Panc1 (cell line): Measurements from ENCODE around the gene SART3. TPM values are rescaled to one million over a fixed set of nuclear protein-coding genes. Genes with fewer than 3 reads are reported as not detected.
"Not testable (repeated sequence)": the region's sequence is repeated elsewhere in the genome, so short reads cannot be mapped to it uniquely, and the experiment has no call there.

Source experiments
- ATAC-seq: fragments of 200-7000 bp; cut with Tn5 transposase; 2 replicates; pipeline ENCODE4 v1.9.1; 2020; ENCODE audit warnings: mild to moderate bottlenecking, moderate library complexity
- BruUV-seq: library from RNA; stranded (reverse); fragments of 400-500 nt; replicated peaks from 2 replicates; lab custom pipeline; 2021; lab: Mats Ljungman, UMichigan
- CTCF ChIA-PET: fragments of 300-600 bp; sonication (Branson Sonifier 250); formaldehyde crosslinking; loops from one replicate; lab custom pipeline; 2022; ENCODE audit warnings: antibody characterized with exemption; lab: Charles Lee
- POLR2A ChIA-PET: fragments of 300-600 bp; sonication (Branson Sonifier 250); formaldehyde crosslinking; loops from one replicate; lab custom pipeline; 2022; ENCODE audit warnings: antibody characterized with exemption; lab: Charles Lee
- DNase-seq: peaks from one replicate; pipeline ENCODE4 v3.0.0-alpha.2; 2010; ENCODE audit warnings: low read depth, low spot score
- H3K27ac ChIP-seq: 2 replicates; pipeline ENCODE4 v1.5.1; 2011; ENCODE audit warnings: mild to moderate bottlenecking, low read length, inconsistent platforms
- H3K27me3 ChIP-seq: fragments of 200-500 bp; sonication (Bioruptor generic); 2 replicates; pipeline ENCODE4 v1.6.0; 2014; ENCODE audit warnings: low read length, inconsistent platforms; ENCODE audit not compliant: control insufficient read depth, insufficient read depth
- H3K36me3 ChIP-seq: fragments of 200-500 bp; sonication (Bioruptor generic); 2 replicates; pipeline ENCODE4 v1.5.1; 2014; ENCODE audit warnings: inconsistent platforms, mild to moderate bottlenecking, low read length, moderate library complexity; ENCODE audit not compliant: control insufficient read depth, insufficient read depth
- H3K4me1 ChIP-seq: 2 replicates; pipeline ENCODE4 v1.5.1; 2011; ENCODE audit warnings: inconsistent platforms, mild to moderate bottlenecking, low read length, moderate library complexity; ENCODE audit not compliant: control insufficient read depth, insufficient read depth
- H3K4me3 ChIP-seq, 2 experiments: 2 replicates each; pipeline ENCODE4 v1.5.1; 2011 to 2012; ENCODE audit warnings: low read depth in 2 of 2, low read length in 2 of 2, mild to moderate bottlenecking in 2 of 2, inconsistent platforms in 1 of 2, moderate library complexity in 1 of 2
- H3K9me3 ChIP-seq: fragments of 200-500 bp; sonication (Bioruptor generic); 2 replicates; pipeline ENCODE4 v1.5.1; 2014; ENCODE audit warnings: low read depth, mild to moderate bottlenecking, inconsistent platforms, low read length, moderate library complexity; ENCODE audit not compliant: control insufficient read depth, insufficient read depth
- POLR2AphosphoS5 ChIP-seq: IDR thresholded peaks from 2 replicates; pipeline ENCODE4 v1.6.1; 2012; ENCODE audit warnings: mild to moderate bottlenecking, low read depth, low read length, moderate library complexity
- SIN3A ChIP-seq: IDR thresholded peaks from 2 replicates; pipeline ENCODE4 v1.6.1; 2012; ENCODE audit warnings: low read depth, mild to moderate bottlenecking, low read length, moderate library complexity, borderline replicate concordance; ENCODE audit not compliant: insufficient read depth
- TCF7L2 ChIP-seq: IDR thresholded peaks from 2 replicates; pipeline ENCODE4 v1.6.1; 2011; ENCODE audit warnings: mild to moderate bottlenecking, low read depth, low read length, inconsistent platforms
- in situ Hi-C: cut with HindIII; loops from 2 replicates; pipeline ENCODE4 v1.10.0; 2016; ENCODE audit warnings: low sequenced_read_pairs, low pct_unique_long_range_greater_than_20kb
- intact Hi-C: fragments of 100-400 bp; cut with micrococcal nuclease; formaldehyde crosslinking; loops from one replicate; pipeline ENCODE4 v1.10.0; 2022; ENCODE audit not compliant: unreplicated experiment
- total RNA-seq: library from RNA; stranded (reverse); gene quantifications from one replicate; pipeline ENCODE4 v1.2.1, GENCODE V29; 2021; ENCODE audit not compliant: unreplicated experiment
- TF ChIP-seq, protein P1 (sequence below): fragments of 450-650 bp; IDR thresholded peaks from 2 replicates; pipeline ENCODE4 v1.5.1; 2017; ENCODE audit warnings: mild to moderate bottlenecking
- TF ChIP-seq, protein P2 (sequence below), 2 experiments: IDR thresholded peaks; 2 replicates each; pipeline ENCODE4 v1.6.1; 2011 to 2012; ENCODE audit warnings: low read depth in 2 of 2, control low read depth in 1 of 2, low read length in 1 of 2, mild to moderate bottlenecking in 1 of 2, moderate library complexity in 1 of 2; ENCODE audit not compliant: insufficient read depth in 1 of 2

The SART3 gene
- total RNA-seq, 1 experiment from 2014 or later = 55.9 TPM

DNA sequence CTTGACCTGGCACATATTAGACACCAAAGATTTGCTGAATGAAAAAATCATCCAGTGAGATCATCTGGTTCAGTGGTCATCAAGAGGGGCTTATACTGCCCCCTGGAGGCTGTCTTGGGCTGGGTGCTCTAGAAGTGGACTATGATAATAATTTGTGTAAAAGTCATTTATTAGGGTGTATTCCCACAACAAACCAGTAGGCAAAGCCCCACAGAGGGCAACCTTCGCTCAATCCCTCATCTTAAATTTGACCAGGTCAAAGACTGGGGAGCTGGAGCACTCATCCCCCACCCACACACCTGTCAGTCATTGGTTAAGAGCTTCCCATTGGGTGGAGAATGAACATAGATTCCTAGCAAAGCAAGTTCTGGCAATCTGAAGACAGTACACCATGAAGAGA lies 65.9 kb downstream of the SART3 start:
- no TSS peak for BruUV-seq
- ChIA-PET POLR2A (no interaction called here), CTCF (interaction anchor here (0.6 kb wide), 2 partner anchors 38 to 215 kb away, joined by 3 to 9 read pairs; no protein-coding TSS in a partner anchor)
- Histone ChIP-seq H3K4me3 (no peak overlapping the region), H3K27ac (no peak overlapping the region), H3K4me1 (peaks cover 3% of the 10 kb centered on the region; the same call in 1 of the 2 replicates), H3K27me3 (no peaks in the 10 kb centered on the region; the same call in 1 of the 2 replicates), H3K36me3 (no peaks in the 10 kb centered on the region), H3K9me3 (no peaks in the 10 kb centered on the region)
- ATAC-seq = no peak
- no peak for TF ChIP-seq POLR2AphosphoS5
- no peak for TF ChIP-seq SIN3A
- TF ChIP-seq, protein P1, sequence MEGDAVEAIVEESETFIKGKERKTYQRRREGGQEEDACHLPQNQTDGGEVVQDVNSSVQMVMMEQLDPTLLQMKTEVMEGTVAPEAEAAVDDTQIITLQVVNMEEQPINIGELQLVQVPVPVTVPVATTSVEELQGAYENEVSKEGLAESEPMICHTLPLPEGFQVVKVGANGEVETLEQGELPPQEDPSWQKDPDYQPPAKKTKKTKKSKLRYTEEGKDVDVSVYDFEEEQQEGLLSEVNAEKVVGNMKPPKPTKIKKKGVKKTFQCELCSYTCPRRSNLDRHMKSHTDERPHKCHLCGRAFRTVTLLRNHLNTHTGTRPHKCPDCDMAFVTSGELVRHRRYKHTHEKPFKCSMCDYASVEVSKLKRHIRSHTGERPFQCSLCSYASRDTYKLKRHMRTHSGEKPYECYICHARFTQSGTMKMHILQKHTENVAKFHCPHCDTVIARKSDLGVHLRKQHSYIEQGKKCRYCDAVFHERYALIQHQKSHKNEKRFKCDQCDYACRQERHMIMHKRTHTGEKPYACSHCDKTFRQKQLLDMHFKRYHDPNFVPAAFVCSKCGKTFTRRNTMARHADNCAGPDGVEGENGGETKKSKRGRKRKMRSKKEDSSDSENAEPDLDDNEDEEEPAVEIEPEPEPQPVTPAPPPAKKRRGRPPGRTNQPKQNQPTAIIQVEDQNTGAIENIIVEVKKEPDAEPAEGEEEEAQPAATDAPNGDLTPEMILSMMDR = peak; percentile 75
- TF ChIP-seq TCF7L2 = no peak
- TF ChIP-seq, protein P2, sequence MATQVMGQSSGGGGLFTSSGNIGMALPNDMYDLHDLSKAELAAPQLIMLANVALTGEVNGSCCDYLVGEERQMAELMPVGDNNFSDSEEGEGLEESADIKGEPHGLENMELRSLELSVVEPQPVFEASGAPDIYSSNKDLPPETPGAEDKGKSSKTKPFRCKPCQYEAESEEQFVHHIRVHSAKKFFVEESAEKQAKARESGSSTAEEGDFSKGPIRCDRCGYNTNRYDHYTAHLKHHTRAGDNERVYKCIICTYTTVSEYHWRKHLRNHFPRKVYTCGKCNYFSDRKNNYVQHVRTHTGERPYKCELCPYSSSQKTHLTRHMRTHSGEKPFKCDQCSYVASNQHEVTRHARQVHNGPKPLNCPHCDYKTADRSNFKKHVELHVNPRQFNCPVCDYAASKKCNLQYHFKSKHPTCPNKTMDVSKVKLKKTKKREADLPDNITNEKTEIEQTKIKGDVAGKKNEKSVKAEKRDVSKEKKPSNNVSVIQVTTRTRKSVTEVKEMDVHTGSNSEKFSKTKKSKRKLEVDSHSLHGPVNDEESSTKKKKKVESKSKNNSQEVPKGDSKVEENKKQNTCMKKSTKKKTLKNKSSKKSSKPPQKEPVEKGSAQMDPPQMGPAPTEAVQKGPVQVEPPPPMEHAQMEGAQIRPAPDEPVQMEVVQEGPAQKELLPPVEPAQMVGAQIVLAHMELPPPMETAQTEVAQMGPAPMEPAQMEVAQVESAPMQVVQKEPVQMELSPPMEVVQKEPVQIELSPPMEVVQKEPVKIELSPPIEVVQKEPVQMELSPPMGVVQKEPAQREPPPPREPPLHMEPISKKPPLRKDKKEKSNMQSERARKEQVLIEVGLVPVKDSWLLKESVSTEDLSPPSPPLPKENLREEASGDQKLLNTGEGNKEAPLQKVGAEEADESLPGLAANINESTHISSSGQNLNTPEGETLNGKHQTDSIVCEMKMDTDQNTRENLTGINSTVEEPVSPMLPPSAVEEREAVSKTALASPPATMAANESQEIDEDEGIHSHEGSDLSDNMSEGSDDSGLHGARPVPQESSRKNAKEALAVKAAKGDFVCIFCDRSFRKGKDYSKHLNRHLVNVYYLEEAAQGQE (IDR thresholded peaks at IDR 0.05; ENCODE audit: insufficient read depth in 1 of 2, low read depth in 2 of 2, low read length in 1 of 2) = no peak
- in situ Hi-C loops (no loop called here), intact Hi-C loops (no loop called here)
- DNase-seq = no peak

DNA sequence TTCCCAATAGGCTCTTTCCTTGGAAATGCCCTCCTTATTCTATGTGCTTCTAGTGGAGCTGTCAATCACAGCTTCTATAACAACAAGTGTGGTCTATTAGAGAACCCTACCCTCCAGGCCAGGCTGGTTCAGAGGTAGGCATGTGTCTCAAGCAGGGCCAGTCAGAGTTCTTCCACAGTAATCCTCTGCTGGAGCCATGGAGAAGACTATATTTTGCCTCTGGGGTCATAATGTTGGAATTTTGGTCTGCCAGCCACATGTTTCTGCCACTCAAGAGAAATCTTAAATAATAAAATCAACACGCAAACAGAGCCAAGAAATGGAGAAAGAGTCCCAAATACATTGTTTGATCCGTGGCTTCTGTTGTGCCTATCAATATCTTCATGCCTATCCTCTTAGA lies 69.7 kb downstream of the SART3 start:
- in situ Hi-C loops (no loop called here), intact Hi-C loops (no loop called here)
- ChIA-PET POLR2A (no interaction called here), CTCF (no interaction called here)
- Histone ChIP-seq H3K4me3 (no peak overlapping the region), H3K27me3 (no peaks in the 10 kb centered on the region; the same call in 1 of the 2 replicates), H3K27ac (no peak overlapping the region), H3K4me1 (peaks cover 3% of the 10 kb centered on the region; the same call in 1 of the 2 replicates), H3K9me3 (no peaks in the 10 kb centered on the region), H3K36me3 (no peaks in the 10 kb centered on the region)
- ATAC-seq (no peak), DNase-seq (no peak)
- no peak for TF ChIP-seq POLR2AphosphoS5
- TF ChIP-seq, protein P1 = no peak
- TF ChIP-seq, protein P2 (IDR thresholded peaks at IDR 0.05; ENCODE audit: insufficient read depth in 1 of 2, low read depth in 2 of 2, low read length in 1 of 2) = no peak
- TF ChIP-seq TCF7L2 = no peak
- no peak for TF ChIP-seq SIN3A
- no TSS peak for BruUV-seq

DNA sequence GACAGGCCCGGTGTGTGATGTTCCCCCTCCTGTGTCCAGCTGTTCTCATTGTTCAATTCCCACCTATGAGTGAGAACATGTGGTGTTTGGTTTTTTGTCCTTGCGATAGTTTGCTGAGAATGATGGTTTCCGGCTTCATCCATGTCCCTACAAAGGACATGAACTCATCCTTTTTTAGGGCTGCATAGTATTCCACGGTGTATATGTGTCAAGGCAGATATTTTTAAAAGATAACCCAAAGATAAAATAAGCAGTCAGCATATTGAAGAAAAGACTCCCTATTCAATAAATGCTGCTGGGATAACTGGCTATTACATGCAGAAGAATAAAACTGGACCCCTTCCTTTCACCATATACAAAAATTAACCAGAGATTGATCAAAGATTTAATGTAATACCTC lies 73.9 kb downstream of the SART3 start:
- H3K9me3 ChIP-seq, H3K4me3 ChIP-seq, BruUV-seq, DNase-seq, H3K4me1 ChIP-seq, H3K27ac ChIP-seq, in situ Hi-C loops, ATAC-seq, CTCF ChIA-PET, POLR2A ChIA-PET, H3K36me3 ChIP-seq, intact Hi-C loops, H3K27me3 ChIP-seq: not testable (repeated sequence)
